ENCODE data around the gene CRHBP. TPM values are rescaled to one million over a fixed set of nuclear protein-coding genes. Genes with fewer than 3 reads are reported as not detected.

The CRHBP gene
- total RNA-seq, 4 donors from 2014 or later = 1.4 to 2.1 TPM; not detected in 2

DNA sequence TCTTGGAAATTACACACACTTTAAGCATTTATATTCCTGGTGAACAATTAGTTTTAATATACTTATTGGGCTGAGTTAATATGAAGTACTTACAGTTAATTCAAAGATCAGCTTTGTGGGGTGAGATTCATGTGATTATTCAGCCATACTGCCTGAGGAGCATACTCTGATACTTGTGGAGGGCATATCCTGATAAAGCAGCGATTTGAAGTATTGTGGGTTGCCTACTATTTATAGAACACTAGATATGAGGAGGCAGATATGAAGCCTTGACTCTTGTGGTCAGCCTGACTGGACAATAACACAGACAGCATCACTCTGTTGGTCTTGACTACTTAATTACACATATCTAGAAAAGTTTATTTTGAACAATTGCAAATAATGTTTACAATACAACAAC, 50.4 kb downstream of the CRHBP start:
- peaks cover 0 to 4% of the 10 kb centered on the region in 2 donors for H3K27me3 ChIP-seq
- TF ChIP-seq POLR2A (IDR thresholded peaks at IDR 0.05) = no peak
- no peak for TF ChIP-seq EP300 (IDR thresholded peaks at IDR 0.05)
- TF ChIP-seq, protein P1, sequence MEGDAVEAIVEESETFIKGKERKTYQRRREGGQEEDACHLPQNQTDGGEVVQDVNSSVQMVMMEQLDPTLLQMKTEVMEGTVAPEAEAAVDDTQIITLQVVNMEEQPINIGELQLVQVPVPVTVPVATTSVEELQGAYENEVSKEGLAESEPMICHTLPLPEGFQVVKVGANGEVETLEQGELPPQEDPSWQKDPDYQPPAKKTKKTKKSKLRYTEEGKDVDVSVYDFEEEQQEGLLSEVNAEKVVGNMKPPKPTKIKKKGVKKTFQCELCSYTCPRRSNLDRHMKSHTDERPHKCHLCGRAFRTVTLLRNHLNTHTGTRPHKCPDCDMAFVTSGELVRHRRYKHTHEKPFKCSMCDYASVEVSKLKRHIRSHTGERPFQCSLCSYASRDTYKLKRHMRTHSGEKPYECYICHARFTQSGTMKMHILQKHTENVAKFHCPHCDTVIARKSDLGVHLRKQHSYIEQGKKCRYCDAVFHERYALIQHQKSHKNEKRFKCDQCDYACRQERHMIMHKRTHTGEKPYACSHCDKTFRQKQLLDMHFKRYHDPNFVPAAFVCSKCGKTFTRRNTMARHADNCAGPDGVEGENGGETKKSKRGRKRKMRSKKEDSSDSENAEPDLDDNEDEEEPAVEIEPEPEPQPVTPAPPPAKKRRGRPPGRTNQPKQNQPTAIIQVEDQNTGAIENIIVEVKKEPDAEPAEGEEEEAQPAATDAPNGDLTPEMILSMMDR (IDR thresholded peaks at IDR 0.05) = no peak
- no peak overlapping the region for H3K27ac ChIP-seq
- WGBS, 2 donors = 38 to 50% methylated on average over 1 of the region's 1 CpG
- no peak for DNase-seq (ENCODE audit: low spot score in 2 of 2)
- H3K4me3 ChIP-seq = no peak overlapping the region
- no peaks in the 10 kb centered on the region for H3K4me1 ChIP-seq
- no peaks in the 10 kb centered on the region for H3K9me3 ChIP-seq
- no peaks in the 10 kb centered on the region for H3K36me3 ChIP-seq

- H3K36me3 ChIP-seq = no peaks in the 10 kb centered on the region
- TF ChIP-seq EP300 (IDR thresholded peaks at IDR 0.05) = no peak
- TF ChIP-seq, protein P1 (IDR thresholded peaks at IDR 0.05) = no peak
- no peak for TF ChIP-seq POLR2A (IDR thresholded peaks at IDR 0.05)
- H3K9me3 ChIP-seq = no peaks in the 10 kb centered on the region
- peaks cover 0 to 4% of the 10 kb centered on the region in 2 donors for H3K27me3 ChIP-seq
- 77 to 85% methylated on average over 2 of the region's 2 CpGs for WGBS, 2 donors
- no peak overlapping the region for H3K4me3 ChIP-seq
- H3K27ac ChIP-seq = no peak overlapping the region
- H3K4me1 ChIP-seq = no peaks in the 10 kb centered on the region
- no peak for DNase-seq (ENCODE audit: low spot score in 2 of 2)
These were observed 53.3 kb downstream of the CRHBP start for GRCh38 chr5:77006124-77006523.

GRCh38 chr5:77008413-77008812, 55.6 kb downstream of the CRHBP start:
- 55 to 77% methylated on average over 3 of the region's 3 CpGs for WGBS, 2 donors
- no peaks in the 10 kb centered on the region for H3K36me3 ChIP-seq
- H3K4me3 ChIP-seq = no peak overlapping the region
- TF ChIP-seq, protein P1 (IDR thresholded peaks at IDR 0.05) = no peak
- TF ChIP-seq EP300 (IDR thresholded peaks at IDR 0.05) (no peak), POLR2A (IDR thresholded peaks at IDR 0.05) (no peak)
- no peaks in the 10 kb centered on the region for H3K9me3 ChIP-seq
- no peaks in the 10 kb centered on the region for H3K27me3 ChIP-seq
- H3K4me1 ChIP-seq = no peaks in the 10 kb centered on the region
- DNase-seq (ENCODE audit: low spot score in 2 of 2) = no peak
- H3K27ac ChIP-seq = no peak overlapping the region

- Histone ChIP-seq H3K9me3 (no peaks in the 10 kb centered on the region), H3K27ac (no peak overlapping the region), H3K4me1 (no peaks in the 10 kb centered on the region), H3K27me3 (no peaks in the 10 kb centered on the region), H3K4me3 (no peak overlapping the region), H3K36me3 (no peaks in the 10 kb centered on the region)
- 45 to 64% methylated on average over 5 of the region's 5 CpGs for whole genome bisulfite sequencing, 2 donors
- no peak for DNase-seq (ENCODE audit: low spot score in 2 of 2)
- TF ChIP-seq, protein P1 (IDR thresholded peaks at IDR 0.05) = no peak
- no peak for TF ChIP-seq POLR2A (IDR thresholded peaks at IDR 0.05)
- no peak for TF ChIP-seq EP300 (IDR thresholded peaks at IDR 0.05)
These were observed 57.4 kb downstream of the CRHBP start for GRCh38 chr5:77010243-77010642.

- Histone ChIP-seq H3K36me3 (no peaks in the 10 kb centered on the region), H3K27ac (no peak overlapping the region), H3K9me3 (no peaks in the 10 kb centered on the region), H3K27me3 (no peaks in the 10 kb centered on the region), H3K4me1 (no peaks in the 10 kb centered on the region), H3K4me3 (no peak overlapping the region)
- 76 to 80% methylated on average over 5 of the region's 5 CpGs for WGBS, 2 donors
- no peak for DNase-seq (ENCODE audit: low spot score in 2 of 2)
- TF ChIP-seq, protein P1 (IDR thresholded peaks at IDR 0.05) = no peak
- TF ChIP-seq EP300 (IDR thresholded peaks at IDR 0.05) (no peak), POLR2A (IDR thresholded peaks at IDR 0.05) (no peak)
These were observed 58.7 kb downstream of the CRHBP start for GRCh38 chr5:77011498-77011897.
